HEK293 (cell line): ENCODE data around the gene ARMC8.
A peak's percentile ranks its signal among the peaks of the same experiment; 100 is the strongest.

ENCODE experiments used
- CTCF ChIA-PET: fragments of 350-600 bp; formaldehyde crosslinking; extraction: SDS; loops from one replicate; lab custom pipeline; 2021; ENCODE audit warnings: antibody characterized with exemption; lab: Yijun Ruan, JAX
- POLR2A ChIA-PET: fragments of 300-600 bp; formaldehyde crosslinking; extraction: SDS; loops from one replicate; lab custom pipeline; 2020; ENCODE audit warnings: antibody characterized with exemption, inconsistent platforms; lab: Yijun Ruan, JAX
- H3K27ac ChIP-seq: fragments of 200-500 bp; sonication (Bioruptor generic); 2 replicates; pipeline ENCODE4 v1.5.1; 2014; ENCODE audit warnings: low read depth, low read length, control low read depth, inconsistent platforms; ENCODE audit errors: extremely low read depth
- H3K36me3 ChIP-seq, 2 experiments: fragments of 200-500 bp in 1 of 2; sonication (Bioruptor generic) in 1 of 2; 1 replicate in 1 of 2; 2 replicates in 1 of 2; pipeline ENCODE4 v1.5.1; 2014 to 2017; ENCODE audit warnings: inconsistent platforms in 2 of 2, low read length in 2 of 2; ENCODE audit not compliant: control insufficient read depth in 2 of 2, insufficient read depth in 1 of 2
- H3K4me1 ChIP-seq: fragments of 200-500 bp; sonication (Bioruptor generic); 2 replicates; pipeline ENCODE4 v1.5.1; 2014; ENCODE audit warnings: mild to moderate bottlenecking, low read length, inconsistent platforms; ENCODE audit not compliant: control insufficient read depth, insufficient read depth
- H3K4me3 ChIP-seq: 2 replicates; pipeline ENCODE4 v1.5.1; 2011; ENCODE audit warnings: low read depth, mild to moderate bottlenecking, control low read depth, low read length, moderate library complexity
- H3K9me3 ChIP-seq: fragments of 200-500 bp; sonication (Bioruptor generic); 2 replicates; pipeline ENCODE4 v1.5.1; 2014; ENCODE audit warnings: low read depth, low read length, inconsistent platforms; ENCODE audit not compliant: control insufficient read depth, insufficient read depth
- HIC1 ChIP-seq: fragments of 450-650 bp; formaldehyde crosslinking; IDR thresholded peaks from 2 replicates; pipeline ENCODE4 v1.5.1; 2016; ENCODE audit warnings: missing biosample characterization, missing genetic modification characterization
- HOXC10 ChIP-seq: sonication (generic); formaldehyde crosslinking; IDR thresholded peaks from 2 replicates; pipeline ENCODE4 v1.8.1; 2023; ENCODE audit warnings: mild to moderate bottlenecking, missing genetic modification reagents
- IKZF3 ChIP-seq: fragments of 450-650 bp; IDR thresholded peaks from 2 replicates; pipeline ENCODE4 v1.5.0; 2018; ENCODE audit warnings: missing biosample characterization, mild to moderate bottlenecking, missing genetic modification characterization, moderate library complexity
- PRDM4 ChIP-seq: fragments of 450-650 bp; formaldehyde crosslinking; IDR thresholded peaks from 2 replicates; pipeline ENCODE4 v1.5.1; 2017; ENCODE audit warnings: missing biosample characterization, missing genetic modification characterization
- SCRT2 ChIP-seq: fragments of 450-650 bp; formaldehyde crosslinking; IDR thresholded peaks from 2 replicates; pipeline ENCODE4 v1.5.1; 2016; ENCODE audit warnings: missing biosample characterization, missing genetic modification characterization
- SETDB1 ChIP-seq: IDR thresholded peaks from one replicate; pipeline ENCODE4 v1.6.1; 2017; ENCODE audit warnings: mild to moderate bottlenecking, low read length, moderate library complexity, mixed read lengths; ENCODE audit not compliant: insufficient read length
- ZBTB44 ChIP-seq: fragments of 450-650 bp; IDR thresholded peaks from 2 replicates; pipeline ENCODE4 v1.5.1; 2018; ENCODE audit warnings: missing biosample characterization, mild to moderate bottlenecking, missing genetic modification characterization
- ZBTB48 ChIP-seq: fragments of 450-650 bp; formaldehyde crosslinking; IDR thresholded peaks from 2 replicates; pipeline ENCODE4 v1.5.1; 2016; ENCODE audit warnings: missing biosample characterization, missing genetic modification characterization
- ZNF292 ChIP-seq: fragments of 450-650 bp; formaldehyde crosslinking; IDR thresholded peaks from 2 replicates; pipeline ENCODE4 v1.5.1; 2016; ENCODE audit warnings: low read depth, missing biosample characterization, missing genetic modification characterization, borderline replicate concordance
- ZNF311 ChIP-seq: fragments of 450-650 bp; formaldehyde crosslinking; IDR thresholded peaks from 2 replicates; pipeline ENCODE4 v1.5.1; 2017; ENCODE audit warnings: missing biosample characterization, missing genetic modification characterization, borderline replicate concordance
- ZNF335 ChIP-seq: fragments of 450-650 bp; formaldehyde crosslinking; conservative IDR thresholded peaks from 2 replicates; pipeline ENCODE4 v1.5.1; 2016; ENCODE audit warnings: missing biosample characterization, missing genetic modification characterization
- ZNF394 ChIP-seq: fragments of 450-650 bp; formaldehyde crosslinking; IDR thresholded peaks from 2 replicates; pipeline ENCODE4 v1.5.1; 2016; ENCODE audit warnings: missing biosample characterization, missing genetic modification characterization, mild to moderate bottlenecking, moderate library complexity, borderline replicate concordance
- ZNF398 ChIP-seq: fragments of 450-650 bp; formaldehyde crosslinking; IDR thresholded peaks from 2 replicates; pipeline ENCODE4 v1.5.1; 2017; ENCODE audit warnings: missing biosample characterization, missing genetic modification characterization
- ZNF423 ChIP-seq: fragments of 450-650 bp; formaldehyde crosslinking; IDR thresholded peaks from 2 replicates; pipeline ENCODE4 v1.5.1; 2016; ENCODE audit warnings: missing biosample characterization, missing genetic modification characterization
- ZNF433 ChIP-seq: fragments of 450-650 bp; formaldehyde crosslinking; IDR thresholded peaks from 2 replicates; pipeline ENCODE4 v1.5.1; 2016; ENCODE audit warnings: missing biosample characterization, missing genetic modification characterization, low read depth
- ZNF501 ChIP-seq: fragments of 450-650 bp; formaldehyde crosslinking; IDR thresholded peaks from 2 replicates; pipeline ENCODE4 v1.5.1; 2016; ENCODE audit warnings: missing biosample characterization, missing genetic modification characterization
- ZNF513 ChIP-seq: fragments of 450-650 bp; IDR thresholded peaks from 2 replicates; pipeline ENCODE4 v1.5.1; 2018; ENCODE audit warnings: missing biosample characterization, missing genetic modification characterization
- ZNF561 ChIP-seq: fragments of 450-650 bp; IDR thresholded peaks from 2 replicates; pipeline ENCODE4 v1.5.1; 2018; ENCODE audit warnings: missing biosample characterization, missing genetic modification characterization, borderline replicate concordance
- ZNF580 ChIP-seq: fragments of 450-650 bp; formaldehyde crosslinking; IDR thresholded peaks from 2 replicates; pipeline ENCODE4 v1.5.1; 2016; ENCODE audit warnings: missing biosample characterization, missing genetic modification characterization
- ZNF621 ChIP-seq: fragments of 450-650 bp; formaldehyde crosslinking; IDR thresholded peaks from 2 replicates; pipeline ENCODE4 v1.5.1; 2017; ENCODE audit warnings: missing biosample characterization, missing genetic modification characterization
- ZNF624 ChIP-seq: fragments of 450-650 bp; formaldehyde crosslinking; IDR thresholded peaks from 2 replicates; pipeline ENCODE4 v1.5.1; 2017; ENCODE audit warnings: missing biosample characterization, missing genetic modification characterization
- ZNF664 ChIP-seq: fragments of 450-650 bp; formaldehyde crosslinking; IDR thresholded peaks from 2 replicates; pipeline ENCODE4 v1.5.1; 2016; ENCODE audit warnings: missing biosample characterization, missing genetic modification characterization
- ZNF747 ChIP-seq: fragments of 450-650 bp; formaldehyde crosslinking; IDR thresholded peaks from 2 replicates; pipeline ENCODE4 v1.5.1; 2016; ENCODE audit warnings: missing biosample characterization, missing genetic modification characterization
- ZNF837 ChIP-seq: fragments of 450-650 bp; formaldehyde crosslinking; IDR thresholded peaks from 2 replicates; pipeline ENCODE4 v1.5.1; 2016; ENCODE audit warnings: missing biosample characterization, missing genetic modification characterization
- ZSCAN30 ChIP-seq: fragments of 450-650 bp; IDR thresholded peaks from 2 replicates; pipeline ENCODE4 v1.5.1; 2018; ENCODE audit warnings: missing biosample characterization, mild to moderate bottlenecking, missing genetic modification characterization, moderate library complexity

ARMC8 gene

GRCh38 chr3:138303474-138303873, 116.4 kb downstream of the ARMC8 start (continued):
- no peak for TF ChIP-seq ZNF747 (tag by site-specific recombination)

GRCh38 chr3:138307899-138308298, 120.8 kb downstream of the ARMC8 start:
- no peak overlapping the region for H3K4me3 ChIP-seq
- ChIA-PET POLR2A (no interaction called here), CTCF (interaction anchor here (0.7 to 1.2 kb wide), 2 partner anchors 10 to 109 kb away, joined by 3 to 5 read pairs; no protein-coding TSS in a partner anchor)
- H3K27ac ChIP-seq: no peak overlapping the region
- H3K9me3 ChIP-seq: no peaks in the 10 kb centered on the region
- H3K4me1 ChIP-seq: no peaks in the 10 kb centered on the region
- no peaks in the 10 kb centered on the region for H3K36me3 ChIP-seq
- no peak for TF ChIP-seq ZNF837
- no peak for TF ChIP-seq ZNF664 (tag by site-specific recombination)
- 0 out of 2 replicates have a peak, but pooled peaks have one; percentile 24 for TF ChIP-seq SCRT2 (tag by site-specific recombination)
- no peak for TF ChIP-seq HOXC10
- TF ChIP-seq ZNF423 (tag by site-specific recombination): no peak
- TF ChIP-seq ZNF621 (tag by site-specific recombination): no peak
- no peak for TF ChIP-seq ZNF561 (tag by site-specific recombination)
- TF ChIP-seq ZNF580: no peak

GRCh38 chr3:138308783-138309182, 121.7 kb downstream of the ARMC8 start:
- Histone ChIP-seq H3K27ac (no peak overlapping the region), H3K4me1 (no peaks in the 10 kb centered on the region), H3K36me3 (no peaks in the 10 kb centered on the region), H3K4me3 (no peak overlapping the region), H3K9me3 (no peaks in the 10 kb centered on the region)
- ChIA-PET CTCF (interaction anchor here (0.7 to 1.2 kb wide), 3 partner anchors 10 to 802 kb away, joined by 3 to 5 read pairs (median 3); no protein-coding TSS in a partner anchor), POLR2A (no interaction called here)
- TF ChIP-seq PRDM4 (tag by site-specific recombination) (no peak), ZNF398 (tag by site-specific recombination) (no peak), ZBTB48 (tag by site-specific recombination) (no peak), ZNF513 (no peak), ZNF624 (tag by site-specific recombination) (no peak), ZNF292 (tag by site-specific recombination) (no peak), ZNF335 (no peak), ZNF394 (tag by site-specific recombination) (no peak), ZBTB44 (tag by site-specific recombination) (no peak), IKZF3 (tag by site-specific recombination) (no peak), ZSCAN30 (tag by site-specific recombination) (no peak), ZNF311 (tag by site-specific recombination) (no peak), ZNF433 (tag by site-specific recombination) (no peak), HIC1 (tag by site-specific recombination) (no peak), SETDB1 (peak; percentile 92), ZNF501 (tag by site-specific recombination) (no peak)
